ENCODE data around the gene BRSK1. TPM values are rescaled to one million over a fixed set of nuclear protein-coding genes. Genes with fewer than 3 reads are reported as not detected.
A peak's percentile ranks its signal among the peaks of the same experiment; 100 is the strongest.

The BRSK1 gene
- total RNA-seq, 1 donor from 2014 or later = 223 TPM

GRCh38 chr19:55355213-55355821 is 71.5 kb downstream of the BRSK1 start:
- Mint-ChIP-seq H3K9me3 (ENCODE audit: unreplicated experiment) (peaks cover 10% of the 10 kb centered on the region), H3K4me1 (ENCODE audit: low read depth, unreplicated experiment) (peaks cover 6% of the 10 kb centered on the region), H3K36me3 (ENCODE audit: unreplicated experiment) (no peaks in the 10 kb centered on the region), H3K27me3 (ENCODE audit: unreplicated experiment) (peaks cover 17% of the 10 kb centered on the region), H3K4me3 (ENCODE audit: unreplicated experiment) (no peak overlapping the region), H3K27ac (ENCODE audit: unreplicated experiment) (no peak overlapping the region)
- no peak for DNase-seq
- TF ChIP-seq CTCF (IDR thresholded peaks at IDR 0.05; ENCODE audit: partially characterized antibody, unreplicated experiment) = no peak

DNA sequence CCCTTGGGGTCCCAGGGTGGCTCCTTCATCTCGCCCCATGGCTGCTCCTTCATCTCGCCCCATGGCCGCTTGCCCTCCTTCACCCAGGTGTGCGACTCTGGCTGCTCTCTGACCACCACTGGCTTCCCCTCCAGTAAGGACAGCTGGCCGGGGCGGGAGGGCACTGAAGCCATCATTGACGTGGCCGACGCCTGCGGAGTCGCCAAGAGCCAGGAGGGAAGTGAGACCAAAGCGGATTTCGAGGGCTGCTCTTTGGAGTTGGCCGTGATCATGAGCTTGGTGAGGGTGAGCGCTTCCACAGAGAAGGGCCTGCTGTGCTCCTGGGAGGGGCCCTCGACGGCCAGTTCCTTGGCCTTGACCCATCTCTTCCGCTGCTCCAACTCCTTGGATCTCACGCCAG is 74.7 kb downstream of the BRSK1 start:
- peaks cover 3% of the 10 kb centered on the region for H3K4me1 Mint-ChIP-seq (ENCODE audit: low read depth, unreplicated experiment)
- peaks cover 4% of the 10 kb centered on the region for H3K27me3 Mint-ChIP-seq (ENCODE audit: unreplicated experiment)
- no peak overlapping the region for H3K4me3 Mint-ChIP-seq (ENCODE audit: unreplicated experiment)
- no peaks in the 10 kb centered on the region for H3K9me3 Mint-ChIP-seq (ENCODE audit: unreplicated experiment)
- H3K36me3 Mint-ChIP-seq (ENCODE audit: unreplicated experiment) = no peaks in the 10 kb centered on the region
- H3K27ac Mint-ChIP-seq (ENCODE audit: unreplicated experiment) = no peak overlapping the region
- TF ChIP-seq CTCF (IDR thresholded peaks at IDR 0.05; ENCODE audit: partially characterized antibody, unreplicated experiment) = no peak
- DNase-seq = no peak

- peaks cover 4% of the 10 kb centered on the region for H3K27me3 Mint-ChIP-seq (ENCODE audit: unreplicated experiment)
- peaks cover 3% of the 10 kb centered on the region for H3K4me1 Mint-ChIP-seq (ENCODE audit: low read depth, unreplicated experiment)
- H3K9me3 Mint-ChIP-seq (ENCODE audit: unreplicated experiment) = peaks cover 3% of the 10 kb centered on the region
- no peak overlapping the region for H3K27ac Mint-ChIP-seq (ENCODE audit: unreplicated experiment)
- no peak for TF ChIP-seq CTCF (IDR thresholded peaks at IDR 0.05; ENCODE audit: partially characterized antibody, unreplicated experiment)
- no peak for DNase-seq
- no peak overlapping the region for H3K4me3 Mint-ChIP-seq (ENCODE audit: unreplicated experiment)
- H3K36me3 Mint-ChIP-seq (ENCODE audit: unreplicated experiment) = no peaks in the 10 kb centered on the region
Observed at GRCh38 chr19:55358943-55359908, 75.4 kb downstream of the BRSK1 start.

GRCh38 chr19:55360902-55361301 is 77.1 kb downstream of the BRSK1 start:
- Mint-ChIP-seq H3K27me3 (ENCODE audit: unreplicated experiment) (peaks cover 1% of the 10 kb centered on the region), H3K4me1 (ENCODE audit: low read depth, unreplicated experiment) (peaks cover 3% of the 10 kb centered on the region), H3K27ac (ENCODE audit: unreplicated experiment) (no peak overlapping the region), H3K36me3 (ENCODE audit: unreplicated experiment) (no peaks in the 10 kb centered on the region), H3K9me3 (ENCODE audit: unreplicated experiment) (peaks cover 3% of the 10 kb centered on the region), H3K4me3 (ENCODE audit: unreplicated experiment) (no peak overlapping the region)
- DNase-seq = no peak
- TF ChIP-seq CTCF (IDR thresholded peaks at IDR 0.05; ENCODE audit: partially characterized antibody, unreplicated experiment) = no peak

Small RNA genes within 50 kb of the gene (microRNA-seq; reads per million reads assigned to microRNA genes)
- gene MIR6802 (ENCODE audit: unreplicated experiment) = 3.6 reads per million, percentile 26 among the genes with 10 or more reads in this experiment
- 7.6 reads per million, percentile 41 among the genes with 10 or more reads in this experiment for gene MIR6803 (ENCODE audit: unreplicated experiment)

Other genes starting within 250 kb of the BRSK1 start
- gene GP6, start 245.7 kb upstream of the BRSK1 start, total RNA-seq (ENCODE audit: unreplicated experiment) = 0.42 TPM
- gene RDH13, start 220.8 kb upstream of the BRSK1 start, total RNA-seq (ENCODE audit: unreplicated experiment) = 17.9 TPM
- 114 TPM for gene EPS8L1, start 208.1 kb upstream of the BRSK1 start, total RNA-seq (ENCODE audit: unreplicated experiment)
- 150 TPM for gene PPP1R12C, start 166.4 kb upstream of the BRSK1 start, total RNA-seq (ENCODE audit: unreplicated experiment)
- gene TNNT1, start 134.8 kb upstream of the BRSK1 start, total RNA-seq (ENCODE audit: unreplicated experiment) = 19.3 TPM
- gene TNNI3, start 126.3 kb upstream of the BRSK1 start, total RNA-seq (ENCODE audit: unreplicated experiment) = 3.3 TPM
- gene DNAAF3, start 117.4 kb upstream of the BRSK1 start, total RNA-seq (ENCODE audit: unreplicated experiment) = 2.4 TPM
- gene SYT5, start 103.7 kb upstream of the BRSK1 start, total RNA-seq (ENCODE audit: unreplicated experiment) = 23.7 TPM
- 7.4 TPM for gene PTPRH, start 74.5 kb upstream of the BRSK1 start, total RNA-seq (ENCODE audit: unreplicated experiment)
- gene TMEM86B, start 55.2 kb upstream of the BRSK1 start, total RNA-seq (ENCODE audit: unreplicated experiment) = 7.6 TPM
- 82.3 TPM for gene PPP6R1, start 25.0 kb upstream of the BRSK1 start, total RNA-seq (ENCODE audit: unreplicated experiment)
- 41.5 TPM for gene HSPBP1, start 3.9 kb upstream of the BRSK1 start, total RNA-seq (ENCODE audit: unreplicated experiment)
- not detected for gene TMEM150B, start 41.3 kb downstream of the BRSK1 start, total RNA-seq (ENCODE audit: unreplicated experiment)
- gene KMT5C, start 55.9 kb downstream of the BRSK1 start, total RNA-seq (ENCODE audit: unreplicated experiment) = 105 TPM
- gene COX6B2, start 70.7 kb downstream of the BRSK1 start, total RNA-seq (ENCODE audit: unreplicated experiment) = 2.8 TPM
- gene GARIN5B, start 79.3 kb downstream of the BRSK1 start, total RNA-seq (ENCODE audit: unreplicated experiment) = 0.17 TPM
- gene IL11, start 86.5 kb downstream of the BRSK1 start, total RNA-seq (ENCODE audit: unreplicated experiment) = 18.1 TPM
- gene TMEM190, start 92.8 kb downstream of the BRSK1 start, total RNA-seq (ENCODE audit: unreplicated experiment) = 3.7 TPM
- gene TMEM238, start 100.3 kb downstream of the BRSK1 start, total RNA-seq (ENCODE audit: unreplicated experiment) = 1.3 TPM
- 1,087 TPM for gene RPL28, start 101.9 kb downstream of the BRSK1 start, total RNA-seq (ENCODE audit: unreplicated experiment)
- gene UBE2S, start 123.8 kb downstream of the BRSK1 start, total RNA-seq (ENCODE audit: unreplicated experiment) = 235 TPM
- 3.2 TPM for gene SHISA7, start 159.3 kb downstream of the BRSK1 start, total RNA-seq (ENCODE audit: unreplicated experiment)
- 24.9 TPM for gene ISOC2, start 177.6 kb downstream of the BRSK1 start, total RNA-seq (ENCODE audit: unreplicated experiment)
- gene C19orf85, start 180.8 kb downstream of the BRSK1 start, total RNA-seq (ENCODE audit: unreplicated experiment) = not detected
- gene ZNF628, start 192.6 kb downstream of the BRSK1 start, total RNA-seq (ENCODE audit: unreplicated experiment) = 13.7 TPM
- gene NAT14, start 201.2 kb downstream of the BRSK1 start, total RNA-seq (ENCODE audit: unreplicated experiment) = 125 TPM
- gene SSC5D, start 204.4 kb downstream of the BRSK1 start, total RNA-seq (ENCODE audit: unreplicated experiment) = 7.6 TPM

All from glutamatergic neuron (in vitro differentiated cells).